ENCODE measurements around the gene ACTA2.

DNA sequence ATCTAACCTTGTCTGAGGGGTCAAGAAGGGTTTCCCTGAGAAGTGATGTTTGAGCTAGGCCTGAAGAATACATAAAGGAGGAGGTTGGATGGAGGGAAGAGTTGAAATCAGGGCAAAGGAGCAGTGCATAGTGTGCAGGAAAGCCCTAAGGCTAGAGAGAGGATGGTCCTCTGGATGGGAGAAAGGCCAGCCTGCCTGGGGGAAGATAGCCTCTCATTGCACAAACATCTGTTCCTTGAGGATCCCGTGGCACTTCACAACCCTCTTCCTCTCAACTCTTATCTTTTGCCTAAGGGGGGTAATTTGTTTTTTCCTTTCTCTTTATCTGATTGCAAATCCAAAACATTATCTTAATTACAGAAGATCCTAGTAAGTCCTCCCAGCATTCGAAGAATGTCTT, 36.8 kb downstream of the ACTA2 start:
- TF ChIP-seq, protein P1, sequence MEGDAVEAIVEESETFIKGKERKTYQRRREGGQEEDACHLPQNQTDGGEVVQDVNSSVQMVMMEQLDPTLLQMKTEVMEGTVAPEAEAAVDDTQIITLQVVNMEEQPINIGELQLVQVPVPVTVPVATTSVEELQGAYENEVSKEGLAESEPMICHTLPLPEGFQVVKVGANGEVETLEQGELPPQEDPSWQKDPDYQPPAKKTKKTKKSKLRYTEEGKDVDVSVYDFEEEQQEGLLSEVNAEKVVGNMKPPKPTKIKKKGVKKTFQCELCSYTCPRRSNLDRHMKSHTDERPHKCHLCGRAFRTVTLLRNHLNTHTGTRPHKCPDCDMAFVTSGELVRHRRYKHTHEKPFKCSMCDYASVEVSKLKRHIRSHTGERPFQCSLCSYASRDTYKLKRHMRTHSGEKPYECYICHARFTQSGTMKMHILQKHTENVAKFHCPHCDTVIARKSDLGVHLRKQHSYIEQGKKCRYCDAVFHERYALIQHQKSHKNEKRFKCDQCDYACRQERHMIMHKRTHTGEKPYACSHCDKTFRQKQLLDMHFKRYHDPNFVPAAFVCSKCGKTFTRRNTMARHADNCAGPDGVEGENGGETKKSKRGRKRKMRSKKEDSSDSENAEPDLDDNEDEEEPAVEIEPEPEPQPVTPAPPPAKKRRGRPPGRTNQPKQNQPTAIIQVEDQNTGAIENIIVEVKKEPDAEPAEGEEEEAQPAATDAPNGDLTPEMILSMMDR (conservative IDR thresholded peaks at IDR 0.05) = no peak
- TF ChIP-seq EZH2 (IDR thresholded peaks at IDR 0.05; ENCODE audit: low read depth) = no peak

Data from PC-9 (cell line).